HEK293 (cell line): ENCODE measurements around the gene CIAO2B.

Source experiments
- CTCF ChIA-PET: fragments of 350-600 bp; formaldehyde crosslinking; extraction: SDS; loops from one replicate; lab custom pipeline; 2021; ENCODE audit warnings: antibody characterized with exemption; lab: Yijun Ruan, JAX
- POLR2A ChIA-PET: fragments of 300-600 bp; formaldehyde crosslinking; extraction: SDS; loops from one replicate; lab custom pipeline; 2020; ENCODE audit warnings: antibody characterized with exemption, inconsistent platforms; lab: Yijun Ruan, JAX
- H3K27ac ChIP-seq: fragments of 200-500 bp; sonication (Bioruptor generic); 2 replicates; pipeline ENCODE4 v1.5.1; 2014; ENCODE audit warnings: low read depth, low read length, control low read depth, inconsistent platforms; ENCODE audit errors: extremely low read depth
- H3K36me3 ChIP-seq, 2 experiments: fragments of 200-500 bp in 1 of 2; sonication (Bioruptor generic) in 1 of 2; 1 replicate in 1 of 2; 2 replicates in 1 of 2; pipeline ENCODE4 v1.5.1; 2014 to 2017; ENCODE audit warnings: inconsistent platforms in 2 of 2, low read length in 2 of 2; ENCODE audit not compliant: control insufficient read depth in 2 of 2, insufficient read depth in 1 of 2
- H3K4me1 ChIP-seq: fragments of 200-500 bp; sonication (Bioruptor generic); 2 replicates; pipeline ENCODE4 v1.5.1; 2014; ENCODE audit warnings: mild to moderate bottlenecking, low read length, inconsistent platforms; ENCODE audit not compliant: control insufficient read depth, insufficient read depth
- H3K4me3 ChIP-seq: 2 replicates; pipeline ENCODE4 v1.5.1; 2011; ENCODE audit warnings: low read depth, mild to moderate bottlenecking, control low read depth, low read length, moderate library complexity
- H3K9me3 ChIP-seq: fragments of 200-500 bp; sonication (Bioruptor generic); 2 replicates; pipeline ENCODE4 v1.5.1; 2014; ENCODE audit warnings: low read depth, low read length, inconsistent platforms; ENCODE audit not compliant: control insufficient read depth, insufficient read depth
- KLF9 ChIP-seq: fragments of 450-650 bp; formaldehyde crosslinking; IDR thresholded peaks from 2 replicates; pipeline ENCODE4 v1.5.1; 2016; ENCODE audit warnings: missing biosample characterization, missing genetic modification characterization, low read depth
- SALL2 ChIP-seq: fragments of 450-650 bp; formaldehyde crosslinking; IDR thresholded peaks from 2 replicates; pipeline ENCODE4 v1.5.0; 2017; ENCODE audit warnings: missing biosample characterization, mild to moderate bottlenecking, missing genetic modification characterization, borderline replicate concordance
- SCRT2 ChIP-seq: fragments of 450-650 bp; formaldehyde crosslinking; IDR thresholded peaks from 2 replicates; pipeline ENCODE4 v1.5.1; 2016; ENCODE audit warnings: missing biosample characterization, missing genetic modification characterization
- SETDB1 ChIP-seq: IDR thresholded peaks from one replicate; pipeline ENCODE4 v1.6.1; 2017; ENCODE audit warnings: mild to moderate bottlenecking, low read length, moderate library complexity, mixed read lengths; ENCODE audit not compliant: insufficient read length
- ZNF132 ChIP-seq: fragments of 450-650 bp; formaldehyde crosslinking; IDR thresholded peaks from 2 replicates; pipeline ENCODE4 v1.5.1; 2017; ENCODE audit warnings: missing biosample characterization, missing genetic modification characterization, borderline replicate concordance
- ZNF23 ChIP-seq: fragments of 450-650 bp; formaldehyde crosslinking; IDR thresholded peaks from 2 replicates; pipeline ENCODE4 v1.5.1; 2016; ENCODE audit warnings: missing biosample characterization, missing genetic modification characterization, borderline replicate concordance
- ZNF24 ChIP-seq: fragments of 450-650 bp; formaldehyde crosslinking; IDR thresholded peaks from 2 replicates; pipeline ENCODE4 v1.5.1; 2016; ENCODE audit warnings: missing biosample characterization, missing genetic modification characterization
- ZNF280D ChIP-seq: fragments of 450-650 bp; formaldehyde crosslinking; IDR thresholded peaks from 2 replicates; pipeline ENCODE4 v1.5.1; 2016; ENCODE audit warnings: missing biosample characterization, missing genetic modification characterization
- ZNF37A ChIP-seq: fragments of 450-650 bp; IDR thresholded peaks from 2 replicates; pipeline ENCODE4 v1.5.1; 2018; ENCODE audit warnings: missing biosample characterization, missing genetic modification characterization
- ZNF548 ChIP-seq: fragments of 450-650 bp; formaldehyde crosslinking; IDR thresholded peaks from 2 replicates; pipeline ENCODE4 v1.5.1; 2016; ENCODE audit warnings: missing biosample characterization, missing genetic modification characterization
- ZNF555 ChIP-seq: fragments of 450-650 bp; formaldehyde crosslinking; conservative IDR thresholded peaks from 2 replicates; pipeline ENCODE4 v1.5.1; 2017; ENCODE audit warnings: missing biosample characterization, mild to moderate bottlenecking, missing genetic modification characterization, inconsistent platforms
- ZNF560 ChIP-seq: fragments of 450-650 bp; formaldehyde crosslinking; IDR thresholded peaks from 2 replicates; pipeline ENCODE4 v1.5.1; 2017; ENCODE audit warnings: missing biosample characterization, missing genetic modification characterization, borderline replicate concordance
- ZNF596 ChIP-seq: fragments of 450-650 bp; IDR thresholded peaks from 2 replicates; pipeline ENCODE4 v1.5.0; 2018; ENCODE audit warnings: missing biosample characterization, mild to moderate bottlenecking, missing genetic modification characterization, moderate library complexity
- ZNF747 ChIP-seq: fragments of 450-650 bp; formaldehyde crosslinking; IDR thresholded peaks from 2 replicates; pipeline ENCODE4 v1.5.1; 2016; ENCODE audit warnings: missing biosample characterization, missing genetic modification characterization
- ZNF768 ChIP-seq: fragments of 450-650 bp; formaldehyde crosslinking; IDR thresholded peaks from 2 replicates; pipeline ENCODE4 v1.5.1; 2018; ENCODE audit warnings: missing biosample characterization, mild to moderate bottlenecking, missing genetic modification characterization
- ZXDB ChIP-seq: fragments of 450-650 bp; formaldehyde crosslinking; IDR thresholded peaks from 2 replicates; pipeline ENCODE4 v1.5.1; 2016; ENCODE audit warnings: missing biosample characterization, missing genetic modification characterization

The CIAO2B gene

GRCh38 chr16:66950971-66951790 is 17.0 kb upstream of the CIAO2B start:
- Histone ChIP-seq H3K4me1 (no peaks in the 10 kb centered on the region), H3K4me3 (no peak overlapping the region), H3K36me3 (no peaks in the 10 kb centered on the region), H3K9me3 (no peaks in the 10 kb centered on the region), H3K27ac (no peak overlapping the region)
- CTCF ChIA-PET, result interaction anchor here (0.6 to 2.7 kb wide), 10 partner anchors 10 to 515 kb away, joined by 3 to 11 read pairs (median 5); partner anchors contain the start of gene CES3
- POLR2A ChIA-PET, result no interaction called here
- TF ChIP-seq ZNF747, result no peak
- no peak for TF ChIP-seq ZNF24
- TF ChIP-seq ZNF37A (tag by site-specific recombination), result no peak
- no peak for TF ChIP-seq SCRT2 (tag by site-specific recombination)
- peak; percentile 80 for TF ChIP-seq SETDB1
- no peak for TF ChIP-seq ZNF548 (tag by site-specific recombination)
- no peak for TF ChIP-seq ZNF560 (tag by site-specific recombination)
- no peak for TF ChIP-seq ZNF280D (tag by site-specific recombination)

GRCh38 chr16:66950437-66950836 is 16.2 kb upstream of the CIAO2B start:
- ChIA-PET CTCF (interaction anchor here (0.9 to 2.7 kb wide), 3 partner anchors 11 to 82 kb away, joined by 3 to 9 read pairs (median 6); partner anchors contain the start of gene CES3), POLR2A (no interaction called here)
- H3K9me3 ChIP-seq, result no peaks in the 10 kb centered on the region
- TF ChIP-seq ZNF23 (tag by site-specific recombination) (no peak), ZNF768 (0 out of 2 replicates have a peak, but pooled peaks have one; percentile 63)
- no peaks in the 10 kb centered on the region for H3K4me1 ChIP-seq
- H3K27ac ChIP-seq, result no peak overlapping the region
- H3K36me3 ChIP-seq, result no peaks in the 10 kb centered on the region
- no peak overlapping the region for H3K4me3 ChIP-seq

GRCh38 chr16:66949472-66949871 is 15.3 kb upstream of the CIAO2B start:
- Histone ChIP-seq H3K9me3 (no peaks in the 10 kb centered on the region), H3K4me1 (no peaks in the 10 kb centered on the region), H3K36me3 (no peaks in the 10 kb centered on the region), H3K27ac (no peak overlapping the region), H3K4me3 (no peak overlapping the region)
- TF ChIP-seq ZNF132 (tag by site-specific recombination), result no peak
- no peak for TF ChIP-seq KLF9
- TF ChIP-seq ZNF555 (tag by site-specific recombination), result no peak
- TF ChIP-seq ZXDB (tag by site-specific recombination), result no peak
- no peak for TF ChIP-seq ZNF596 (tag by site-specific recombination)
- no peak for TF ChIP-seq SALL2
- ChIA-PET POLR2A (interaction anchor here (0.6 kb wide), 1 partner anchor 24 kb away, joined by 4 read pairs; no protein-coding TSS in a partner anchor), CTCF (interaction anchor here (0.7 to 2.7 kb wide), 4 partner anchors 9 to 55 kb away, joined by 3 to 9 read pairs (median 4); partner anchors contain the start of gene CES3)
